Stimulated activated memory B cell treated with anti-CD40 and anti-IgM and Interleukin-4, amounts not matched to agents 10 μg/mL and 1 μg/mL and 100 μg/mL, for 72 hours (primary cell): Measurements from ENCODE around the gene DDX46.
"Not testable (repeated sequence)": the region's sequence is repeated elsewhere in the genome, so short reads cannot be mapped to it uniquely, and the experiment has no call there.

Source experiments
- ATAC-seq: fragments of 150-1000 bp; cut with Tn5 transposase; 2 replicates; pipeline ENCODE4 v1.10.0; 2021
- H3K27ac Mint-ChIP-seq: one replicate; pipeline ENCODE4 v1.8.0; 2022; ENCODE audit warnings: mild to moderate bottlenecking, mixed read lengths
- H3K27me3 Mint-ChIP-seq: one replicate; pipeline ENCODE4 v1.8.0; 2022; ENCODE audit warnings: mixed read lengths
- H3K36me3 Mint-ChIP-seq: one replicate; pipeline ENCODE4 v1.8.0; 2022; ENCODE audit warnings: mixed read lengths
- H3K4me1 Mint-ChIP-seq: one replicate; pipeline ENCODE4 v1.8.0; 2022; ENCODE audit warnings: mixed read lengths
- H3K4me3 Mint-ChIP-seq: one replicate; pipeline ENCODE4 v1.8.0; 2022; ENCODE audit warnings: mild to moderate bottlenecking, moderate library complexity, mixed read lengths
- H3K9me3 Mint-ChIP-seq: one replicate; pipeline ENCODE4 v1.8.0; 2022; ENCODE audit warnings: mixed read lengths

The DDX46 gene

DNA sequence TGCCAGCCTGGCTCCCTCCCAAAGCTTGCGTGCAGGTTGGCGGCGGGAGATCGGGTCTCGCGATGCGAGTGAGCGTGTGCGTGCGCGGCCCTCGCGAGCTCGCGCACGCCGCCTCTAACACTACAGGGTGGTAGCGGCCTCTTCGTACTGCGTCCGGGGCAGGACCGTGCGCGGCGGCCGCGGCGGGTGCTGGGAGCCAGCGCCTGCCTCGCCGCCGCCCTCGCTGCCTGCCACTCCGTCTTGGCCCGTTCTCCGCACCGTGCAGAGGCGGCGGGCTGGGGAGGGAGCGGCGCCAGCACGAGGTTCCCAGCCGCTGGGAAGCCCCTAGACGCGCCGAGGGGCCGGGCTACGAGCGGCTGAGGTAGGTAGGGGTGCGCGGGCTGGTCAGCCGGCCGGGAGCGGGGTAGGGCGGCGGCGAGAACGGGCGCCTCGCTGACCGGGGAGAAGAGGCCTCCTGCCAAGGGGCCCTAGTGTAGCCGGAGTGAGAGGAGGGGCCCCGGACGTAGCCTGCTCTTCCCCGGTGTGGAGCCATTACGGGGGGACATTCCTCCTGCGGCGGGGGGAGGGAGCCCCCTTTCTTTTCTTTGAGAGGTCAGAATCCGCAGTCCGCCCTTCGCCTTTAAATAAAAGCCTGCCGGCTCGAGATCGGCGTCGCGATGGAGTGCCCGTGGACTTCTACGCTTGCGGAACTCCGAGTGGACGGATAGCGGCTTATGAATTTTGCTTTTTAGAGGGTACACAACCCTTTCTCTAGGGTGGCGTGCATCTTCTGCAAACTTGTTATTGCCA is 87.5 kb downstream of the DDX46 start, which contains the start of gene C5orf24:
C5orf24 (plus strand) TSS at position 117 of the 789 bp plus-strand sequence. CDS start 8,933 bp downstream, outside the sequence.
- Mint-ChIP-seq H3K36me3 (no peaks in the 10 kb centered on the region), H3K9me3 (no peaks in the 10 kb centered on the region), H3K4me3 (peak within 1 kb of the TSS; percentile 94), H3K27ac (peak within 1 kb of the TSS; percentile 97), H3K4me1 (peaks cover 38% of the 10 kb centered on the region), H3K27me3 (no peaks in the 10 kb centered on the region)
- ATAC-seq: peak; percentile 99

DNA sequence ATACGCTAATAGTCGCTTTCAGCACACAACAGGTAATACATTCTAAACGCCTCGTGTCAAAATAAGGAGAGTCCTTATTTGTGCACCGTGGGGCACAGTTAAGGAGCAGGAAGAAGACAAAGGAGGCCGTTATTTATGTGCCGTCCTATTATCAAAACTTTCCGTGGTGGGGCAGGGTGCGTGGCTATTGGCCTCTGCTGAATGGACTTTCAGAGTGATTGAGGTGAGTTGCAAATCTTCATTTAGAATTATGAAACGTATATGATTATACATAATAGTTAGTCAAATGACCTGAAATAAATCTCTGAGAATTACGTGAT is 88.0 kb downstream of the DDX46 start:
- Mint-ChIP-seq H3K9me3 (no peaks in the 10 kb centered on the region), H3K27ac (peak overlapping the region; percentile 97)
- ATAC-seq: no peak

DNA sequence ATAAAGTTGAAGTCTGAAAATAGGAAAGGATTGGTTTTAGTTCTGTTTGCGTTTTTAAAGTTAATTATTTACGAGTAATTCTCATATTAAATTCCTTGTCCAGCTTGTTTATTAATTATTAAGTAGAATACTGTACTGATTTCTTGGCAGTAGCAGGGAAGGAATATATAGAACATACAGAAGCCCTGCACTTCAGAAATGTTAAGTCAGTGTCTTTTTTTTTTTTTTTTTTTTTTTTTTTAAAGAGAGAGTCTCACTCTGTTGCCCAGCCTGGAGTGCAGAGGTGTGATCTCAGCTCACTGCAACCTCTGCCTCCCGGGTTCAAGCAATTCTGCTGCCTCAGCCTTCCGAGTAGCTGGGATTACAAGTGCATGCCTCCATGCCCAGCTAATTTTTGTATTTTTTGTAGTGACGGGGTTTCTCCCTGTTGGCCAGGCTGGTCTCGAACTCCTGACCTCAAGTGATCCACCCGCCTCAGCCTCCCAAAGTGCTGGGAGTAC is 90.9 kb downstream of the DDX46 start:
- not testable (repeated sequence) for H3K36me3 Mint-ChIP-seq, H3K27me3 Mint-ChIP-seq, H3K27ac Mint-ChIP-seq, H3K4me3 Mint-ChIP-seq, ATAC-seq, H3K9me3 Mint-ChIP-seq
- H3K4me1 Mint-ChIP-seq: peaks cover 48% of the 10 kb centered on the region

More for the DNA sequence above, 88.0 kb downstream of the DDX46 start:
- Mint-ChIP-seq H3K4me3 (peak overlapping the region; percentile 94), H3K4me1 (peaks cover 41% of the 10 kb centered on the region), H3K27me3 (no peaks in the 10 kb centered on the region), H3K36me3 (no peaks in the 10 kb centered on the region)

DNA sequence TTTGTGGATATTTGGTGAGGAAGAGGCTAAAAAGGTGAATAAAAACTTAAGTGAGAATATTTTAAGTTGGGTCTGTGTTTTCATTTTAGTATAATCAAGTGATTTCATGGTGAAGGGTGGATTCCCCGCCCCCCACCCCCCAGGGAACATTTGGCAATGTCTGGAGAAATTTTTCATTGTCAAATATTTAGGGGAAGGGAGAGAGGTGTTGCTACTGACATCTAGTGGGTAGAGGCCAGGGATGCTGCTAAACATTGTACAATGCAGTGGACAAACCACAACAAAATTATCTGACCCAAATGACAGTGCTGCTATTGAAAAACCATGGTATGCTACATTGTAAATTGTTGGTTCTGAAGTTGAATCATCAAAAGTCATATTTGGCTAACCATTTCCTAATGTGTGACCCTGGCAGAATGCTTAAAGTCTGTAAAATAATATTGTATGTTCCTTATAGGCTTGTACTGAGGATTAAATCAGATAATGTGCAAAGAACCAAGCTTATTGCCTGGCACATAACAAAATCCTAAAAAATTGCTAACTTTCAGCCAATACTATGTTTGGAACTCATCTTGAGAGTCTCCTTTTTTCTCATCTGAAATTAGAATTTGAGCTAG is 92.8 kb downstream of the DDX46 start:
- H3K27me3 Mint-ChIP-seq: no peaks in the 10 kb centered on the region
- H3K27ac Mint-ChIP-seq: no peak overlapping the region
- peaks cover 14% of the 10 kb centered on the region for H3K36me3 Mint-ChIP-seq
- peaks cover 30% of the 10 kb centered on the region for H3K4me1 Mint-ChIP-seq
- H3K4me3 Mint-ChIP-seq: no peak overlapping the region
- no peak for ATAC-seq
- no peaks in the 10 kb centered on the region for H3K9me3 Mint-ChIP-seq

DNA sequence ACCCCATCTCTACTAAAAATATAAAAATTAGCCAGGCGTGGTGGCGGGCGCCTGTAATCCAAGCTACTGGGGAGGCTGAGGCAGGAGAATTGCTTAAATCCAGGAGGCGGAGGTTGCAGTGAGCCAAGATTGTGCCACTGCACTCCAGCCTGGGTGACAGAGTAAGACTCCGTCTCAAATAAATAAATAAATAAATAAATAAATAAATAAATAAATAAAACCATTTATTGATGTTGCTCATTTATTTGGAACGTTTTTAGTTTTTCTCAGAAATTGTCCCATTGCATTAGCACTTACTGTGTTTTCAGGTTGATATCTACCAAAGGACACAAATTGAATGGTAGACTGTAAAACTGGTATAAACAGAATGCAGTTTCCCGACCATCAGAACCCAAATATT is 97.9 kb downstream of the DDX46 start:
- H3K4me3 Mint-ChIP-seq, H3K9me3 Mint-ChIP-seq, H3K27me3 Mint-ChIP-seq, H3K27ac Mint-ChIP-seq, ATAC-seq: not testable (repeated sequence)
- Mint-ChIP-seq H3K36me3 (peaks cover 32% of the 10 kb centered on the region), H3K4me1 (peaks cover 13% of the 10 kb centered on the region)

DNA sequence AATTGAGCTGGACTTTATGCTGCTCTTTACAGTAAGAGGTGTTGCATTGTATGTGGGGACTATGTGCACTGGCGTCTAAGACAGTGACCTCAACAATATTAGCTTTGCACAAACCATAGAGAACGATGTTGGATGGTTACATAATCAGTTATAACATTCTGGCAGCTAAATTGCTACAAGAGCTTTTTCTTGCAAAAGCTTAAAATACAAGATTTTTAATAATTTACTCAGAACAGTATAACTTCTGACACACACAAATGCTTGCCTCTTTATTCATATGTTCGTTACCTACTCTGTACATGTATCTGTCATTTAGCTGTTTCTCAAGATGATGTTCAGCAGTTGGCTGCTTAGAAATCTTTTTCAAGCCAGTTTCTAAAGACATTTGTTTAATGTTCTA is 98.8 kb downstream of the DDX46 start:
- no peaks in the 10 kb centered on the region for H3K9me3 Mint-ChIP-seq
- H3K4me1 Mint-ChIP-seq: peaks cover 13% of the 10 kb centered on the region
- peaks cover 33% of the 10 kb centered on the region for H3K36me3 Mint-ChIP-seq
- H3K4me3 Mint-ChIP-seq: no peak overlapping the region
- H3K27me3 Mint-ChIP-seq: no peaks in the 10 kb centered on the region
- no peak for ATAC-seq
- H3K27ac Mint-ChIP-seq: no peak overlapping the region

DNA sequence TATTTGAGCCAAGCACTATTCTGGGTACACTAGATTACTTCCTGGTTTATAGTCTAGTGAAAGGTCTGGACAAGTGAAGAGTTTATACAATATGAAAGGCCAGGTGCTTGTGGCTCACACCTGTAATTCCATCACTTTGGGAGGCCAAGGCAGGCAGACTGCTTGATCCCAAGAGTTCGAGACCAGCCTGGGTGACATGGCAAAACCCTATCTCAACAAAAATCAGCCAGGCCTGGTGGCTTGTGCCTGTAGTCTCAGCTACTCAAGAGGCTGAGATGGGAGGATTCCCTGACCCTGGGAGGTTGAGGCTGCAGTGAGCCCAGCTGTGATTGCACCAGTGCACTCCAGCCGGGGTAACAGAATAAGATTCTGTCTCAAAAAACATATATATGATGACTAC is 106.1 kb downstream of the DDX46 start:
- Mint-ChIP-seq H3K4me3 (no peak overlapping the region), H3K36me3 (peaks cover 14% of the 10 kb centered on the region), H3K4me1 (no peaks in the 10 kb centered on the region), H3K9me3 (no peaks in the 10 kb centered on the region), H3K27ac (no peak overlapping the region), H3K27me3 (no peaks in the 10 kb centered on the region)
- no peak for ATAC-seq

DNA sequence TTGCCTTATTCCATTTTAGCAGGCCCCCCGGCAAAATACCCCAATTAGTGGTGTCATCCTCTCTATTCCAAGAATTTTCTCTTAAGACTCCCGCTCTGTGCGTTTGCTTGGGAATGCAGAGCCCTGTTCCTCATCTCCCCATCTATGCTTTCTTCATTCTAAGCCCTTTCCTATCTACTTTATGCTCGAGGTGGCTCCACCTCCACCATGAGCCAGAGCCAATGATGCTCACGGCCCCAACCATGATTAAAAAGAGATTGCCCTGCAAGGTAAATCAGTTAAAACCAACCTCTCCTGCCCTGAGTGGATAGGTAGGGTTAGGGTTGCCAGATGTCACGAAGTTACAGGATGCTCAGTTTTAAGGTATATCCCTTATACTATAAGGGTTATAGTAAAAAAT is 114.9 kb downstream of the DDX46 start:
- ATAC-seq: peak; percentile 31
- Mint-ChIP-seq H3K9me3 (no peaks in the 10 kb centered on the region), H3K4me1 (peaks cover 43% of the 10 kb centered on the region), H3K27ac (peak overlapping the region; percentile 100), H3K27me3 (no peaks in the 10 kb centered on the region), H3K4me3 (peak overlapping the region; percentile 100), H3K36me3 (peaks cover 7% of the 10 kb centered on the region)

DNA sequence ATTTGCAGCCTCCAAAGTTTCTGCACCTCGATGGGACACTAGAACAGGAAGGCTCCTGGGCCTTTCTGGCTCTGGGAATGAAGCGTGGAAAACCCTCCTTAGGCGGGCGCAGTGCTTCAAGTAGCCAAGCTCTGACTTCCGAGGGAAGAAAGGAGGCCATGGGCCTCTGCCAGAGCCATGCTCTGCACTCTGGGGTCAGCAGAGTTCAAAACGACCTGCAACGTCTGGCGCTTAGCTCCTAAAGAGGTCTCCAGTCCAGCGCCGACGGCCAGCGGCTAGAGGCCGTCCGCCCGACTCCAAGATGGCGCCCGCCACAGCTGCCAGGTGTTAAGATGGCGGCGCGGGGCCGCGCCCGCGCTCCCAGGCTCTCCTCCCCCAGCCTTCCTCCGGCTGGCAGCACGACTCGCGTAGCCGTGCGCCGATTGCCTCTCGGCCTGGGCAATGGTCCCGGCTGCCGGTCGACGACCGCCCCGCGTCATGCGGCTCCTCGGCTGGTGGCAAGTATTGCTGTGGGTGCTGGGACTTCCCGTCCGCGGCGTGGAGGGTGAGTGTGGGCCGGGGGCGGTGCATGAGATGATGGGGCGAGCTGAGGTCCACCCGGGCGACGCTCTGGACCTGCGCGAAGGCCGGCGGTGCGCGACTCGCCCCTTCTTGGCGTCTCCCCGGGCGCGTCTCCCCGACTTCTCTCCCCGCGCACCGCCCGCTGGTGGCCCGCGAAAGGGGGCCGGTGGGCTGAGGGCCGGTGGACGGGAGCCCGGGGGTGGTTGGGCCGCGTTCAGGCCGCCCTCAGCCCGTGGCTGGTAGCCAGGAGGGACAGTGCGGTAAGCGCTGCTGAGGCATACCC is 115.6 kb downstream of the DDX46 start, which contains the start of gene TXNDC15:
TXNDC15 (plus strand) TSS at position 385 of the 844 bp plus-strand sequence; CDS start at position 442, 57 bp downstream.
- H3K9me3 Mint-ChIP-seq: no peaks in the 10 kb centered on the region
- peak within 1 kb of the TSS; percentile 100 for H3K27ac Mint-ChIP-seq
- peak within 1 kb of the TSS; percentile 100 for H3K4me3 Mint-ChIP-seq
- H3K4me1 Mint-ChIP-seq: peaks cover 46% of the 10 kb centered on the region
- H3K36me3 Mint-ChIP-seq: peaks cover 7% of the 10 kb centered on the region
- no peaks in the 10 kb centered on the region for H3K27me3 Mint-ChIP-seq
- ATAC-seq: peak; percentile 94

DNA sequence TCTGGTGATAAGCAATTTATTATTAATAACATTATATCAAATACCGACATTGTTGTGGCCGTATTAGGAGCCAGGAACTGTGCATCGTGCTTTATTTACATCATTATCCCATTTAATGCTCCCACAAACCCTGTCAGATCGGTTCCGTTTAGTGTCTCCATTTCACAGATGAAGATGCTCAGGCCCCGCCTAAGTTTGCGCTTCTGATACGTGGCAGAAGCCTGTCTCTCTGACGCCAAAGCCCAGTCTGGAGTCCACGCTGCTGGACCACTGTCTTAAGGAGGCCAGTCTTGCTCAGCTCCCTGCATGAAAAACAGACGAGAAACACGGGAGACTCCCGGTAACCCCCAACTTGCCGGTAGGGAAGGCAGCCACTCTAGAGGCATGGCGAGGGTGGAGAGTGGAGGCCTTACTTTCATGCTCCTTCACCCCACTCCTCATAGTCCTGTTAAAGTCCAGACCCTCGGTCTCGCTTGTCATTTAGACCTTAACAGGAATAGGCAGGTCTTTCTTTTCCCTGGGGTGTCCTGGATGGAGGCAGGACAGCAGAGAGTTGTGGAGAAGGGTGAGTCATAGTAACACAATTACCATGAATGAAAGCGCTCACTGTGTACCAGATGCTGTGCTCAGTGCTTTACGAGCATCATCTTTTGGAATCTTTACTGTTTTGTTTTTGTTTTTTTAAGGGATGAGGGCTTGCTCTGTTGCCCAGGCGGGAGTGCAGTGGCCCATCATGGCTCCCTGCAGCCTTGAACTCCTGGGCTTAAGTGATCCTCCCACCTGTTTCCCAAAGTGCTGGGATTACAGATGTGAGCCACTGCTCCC is 116.5 kb downstream of the DDX46 start:
- Mint-ChIP-seq H3K4me1 (peaks cover 54% of the 10 kb centered on the region), H3K27ac (peak overlapping the region; percentile 100), H3K36me3 (peaks cover 12% of the 10 kb centered on the region), H3K9me3 (no peaks in the 10 kb centered on the region), H3K27me3 (no peaks in the 10 kb centered on the region), H3K4me3 (peak overlapping the region; percentile 100)
- ATAC-seq: peak; percentile 67

DNA sequence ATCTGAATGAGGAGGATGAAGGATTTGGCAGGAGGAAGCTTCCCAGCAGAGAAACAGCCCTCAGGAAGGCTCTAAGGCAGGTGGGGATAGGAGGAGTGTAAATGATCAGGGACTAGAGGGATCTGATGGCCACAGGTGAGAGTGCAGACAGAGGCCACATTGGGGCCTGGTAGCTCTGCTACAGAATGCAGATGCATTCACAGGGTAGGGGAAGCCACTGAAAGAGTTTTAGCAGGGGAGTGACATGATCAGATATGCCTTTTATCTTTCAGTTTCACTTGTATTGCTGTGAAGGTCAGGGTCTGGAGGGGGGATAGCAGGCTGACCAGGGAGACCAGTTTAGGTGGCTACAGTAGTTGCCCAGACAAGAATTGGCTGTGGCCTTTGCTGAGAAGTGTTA is 118.6 kb downstream of the DDX46 start:
- H3K36me3 Mint-ChIP-seq: peaks cover 18% of the 10 kb centered on the region
- H3K27me3 Mint-ChIP-seq: no peaks in the 10 kb centered on the region
- H3K9me3 Mint-ChIP-seq: no peaks in the 10 kb centered on the region
- ATAC-seq: no peak
- H3K27ac Mint-ChIP-seq: peak overlapping the region; percentile 100
- peak overlapping the region; percentile 1 for H3K4me3 Mint-ChIP-seq
- H3K4me1 Mint-ChIP-seq: peaks cover 61% of the 10 kb centered on the region

DNA sequence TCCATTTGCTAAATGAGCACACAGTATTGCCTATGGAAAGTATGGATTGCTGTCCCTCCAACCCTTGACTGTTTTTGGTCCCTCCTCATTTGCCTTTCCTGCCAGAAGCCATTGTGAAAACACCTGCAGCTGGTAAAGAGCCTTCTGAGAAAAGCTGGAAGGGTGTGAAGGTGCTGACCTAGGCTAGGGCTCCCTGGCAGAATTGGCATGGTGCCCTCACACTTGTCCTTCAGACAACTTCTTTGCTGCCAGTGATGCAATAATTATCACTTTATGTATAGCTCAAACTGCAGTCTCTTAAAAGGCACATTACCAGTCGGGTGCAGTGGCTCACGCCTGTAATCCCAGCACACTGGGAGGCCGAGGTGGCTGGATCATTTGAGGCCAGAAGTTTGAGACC is 119.8 kb downstream of the DDX46 start:
- Mint-ChIP-seq H3K27me3 (no peaks in the 10 kb centered on the region), H3K27ac (no peak overlapping the region), H3K4me3 (no peak overlapping the region), H3K4me1 (peaks cover 59% of the 10 kb centered on the region), H3K9me3 (no peaks in the 10 kb centered on the region), H3K36me3 (peaks cover 18% of the 10 kb centered on the region)
- ATAC-seq: no peak

DNA sequence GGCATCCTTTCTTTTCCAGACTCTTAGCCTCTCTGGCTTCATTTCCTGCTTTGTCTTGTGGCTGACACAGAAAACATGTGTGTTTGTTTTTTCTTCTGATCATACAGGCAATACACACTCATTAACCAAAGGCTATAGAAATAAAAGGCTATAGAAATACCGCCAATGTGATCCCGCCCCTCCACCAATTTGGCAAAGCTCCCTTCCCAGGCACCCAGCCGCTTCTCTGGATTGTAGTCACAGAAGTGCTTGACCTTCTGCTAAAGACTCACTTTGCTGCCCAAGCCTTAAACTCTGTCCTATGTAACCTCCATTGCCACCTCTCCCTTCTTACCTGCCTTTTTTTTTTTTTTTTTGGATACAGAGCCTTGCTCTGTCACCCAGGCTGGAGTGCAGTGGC is 120.9 kb downstream of the DDX46 start:
- H3K4me1 Mint-ChIP-seq: peaks cover 55% of the 10 kb centered on the region
- peak overlapping the region; percentile 49 for H3K27ac Mint-ChIP-seq
- H3K4me3 Mint-ChIP-seq: no peak overlapping the region
- no peaks in the 10 kb centered on the region for H3K27me3 Mint-ChIP-seq
- no peak for ATAC-seq
- H3K36me3 Mint-ChIP-seq: peaks cover 18% of the 10 kb centered on the region
- no peaks in the 10 kb centered on the region for H3K9me3 Mint-ChIP-seq
